GM04504 (cell line): Measurements from ENCODE around the gene SPATA13.
A peak's percentile ranks its signal among the peaks of the same experiment; 100 is the strongest.
"Not testable (repeated sequence)": the region's sequence is repeated elsewhere in the genome, so short reads cannot be mapped to it uniquely, and the experiment has no call there.

Experiments
- DNase-seq: peaks from one replicate; pipeline ENCODE4 v3.0.0-alpha.2; 2012; ENCODE audit warnings: low read depth

SPATA13 gene

GRCh38 chr13:24160458-24161009 is at the start of gene SPATA13:
Gene SPATA13, plus strand, starts transcription at chr13:24160720. Its CDS starts 62,210 bp downstream, at chr13:24222930.
- no peak for DNase-seq

GRCh38 chr13:24112791-24113190 is 47.7 kb upstream of the SPATA13 start:
- DNase-seq, result no peak

- no peak for DNase-seq
Observed at GRCh38 chr13:24115671-24116070, 44.8 kb upstream of the SPATA13 start.

- DNase-seq, result no peak
Observed at GRCh38 chr13:24116131-24116530, 44.4 kb upstream of the SPATA13 start.

GRCh38 chr13:24118576-24118975 is 41.9 kb upstream of the SPATA13 start:
- DNase-seq, result no peak

- DNase-seq, result no peak
Observed at GRCh38 chr13:24119626-24120508, 40.7 kb upstream of the SPATA13 start.

- DNase-seq, result not testable (repeated sequence)
Observed at GRCh38 chr13:24122045-24122444, 38.5 kb upstream of the SPATA13 start.

- no peak for DNase-seq
Observed at GRCh38 chr13:24122569-24122968, 38.0 kb upstream of the SPATA13 start.

GRCh38 chr13:24123761-24124160 is 36.8 kb upstream of the SPATA13 start:
- no peak for DNase-seq

- DNase-seq, result no peak
Observed at GRCh38 chr13:24124789-24125476, 35.6 kb upstream of the SPATA13 start.

GRCh38 chr13:24127116-24127631 is 33.3 kb upstream of the SPATA13 start:
- DNase-seq, result peak; percentile 6

- DNase-seq, result no peak
Observed at GRCh38 chr13:24128112-24128511, 32.4 kb upstream of the SPATA13 start.

GRCh38 chr13:24128962-24129361 is 31.6 kb upstream of the SPATA13 start:
- DNase-seq, result no peak

GRCh38 chr13:24129914-24130774 is 30.4 kb upstream of the SPATA13 start:
- no peak for DNase-seq

- no peak for DNase-seq
Observed at GRCh38 chr13:24131749-24132148, 28.8 kb upstream of the SPATA13 start.

GRCh38 chr13:24133021-24133795 is 27.3 kb upstream of the SPATA13 start:
- DNase-seq, result no peak

- DNase-seq, result no peak
Observed at GRCh38 chr13:24134231-24134630, 26.3 kb upstream of the SPATA13 start.

GRCh38 chr13:24134757-24135156 is 25.8 kb upstream of the SPATA13 start:
- peak; percentile 9 for DNase-seq

- DNase-seq, result peak; percentile 8
Observed at GRCh38 chr13:24135674-24136300, 24.7 kb upstream of the SPATA13 start.

GRCh38 chr13:24138911-24139310 is 21.6 kb upstream of the SPATA13 start:
- DNase-seq, result no peak
